ENCODE results near the gene ZNF275.
"Not testable (repeated sequence)": the region's sequence is repeated elsewhere in the genome, so short reads cannot be mapped to it uniquely, and the experiment has no call there.

Gene ZNF275

DNA sequence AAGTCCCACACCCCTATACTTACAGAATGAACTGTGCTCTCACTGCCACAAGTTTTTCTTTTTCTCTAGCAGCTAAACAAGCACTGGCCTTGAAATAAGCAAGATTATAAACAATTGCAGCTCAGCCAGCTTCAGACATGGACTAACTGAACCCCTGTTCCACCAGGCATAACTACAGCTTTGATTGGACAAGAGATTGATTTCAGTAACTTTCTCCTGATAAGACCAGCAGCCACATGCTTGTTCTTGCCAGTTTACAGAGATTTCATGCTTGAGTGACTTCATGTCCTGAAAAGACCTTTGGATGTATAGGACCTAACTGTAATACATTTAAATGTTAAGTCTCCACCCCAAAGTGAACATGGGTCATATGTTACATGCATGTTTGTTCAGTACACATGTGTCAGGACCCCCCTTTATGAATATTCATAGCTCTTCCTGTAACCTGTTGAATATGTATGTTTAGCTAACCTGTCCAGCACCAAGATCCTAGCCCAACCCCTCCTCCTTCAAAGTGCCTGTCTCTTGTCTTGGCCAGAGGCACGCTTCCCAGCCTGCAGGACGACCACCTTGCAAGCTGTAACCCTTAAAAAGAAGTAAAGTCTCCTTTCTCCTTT, 27.9 kb downstream of the ZNF275 start:
- DNase-seq, result no peak

- DNase-seq, result no peak
Measured at GRCh38 chrX:153365670-153366069, 31.7 kb downstream of the ZNF275 start.

- no peak for DNase-seq
Measured at GRCh38 chrX:153366119-153366518, 32.2 kb downstream of the ZNF275 start.

DNA sequence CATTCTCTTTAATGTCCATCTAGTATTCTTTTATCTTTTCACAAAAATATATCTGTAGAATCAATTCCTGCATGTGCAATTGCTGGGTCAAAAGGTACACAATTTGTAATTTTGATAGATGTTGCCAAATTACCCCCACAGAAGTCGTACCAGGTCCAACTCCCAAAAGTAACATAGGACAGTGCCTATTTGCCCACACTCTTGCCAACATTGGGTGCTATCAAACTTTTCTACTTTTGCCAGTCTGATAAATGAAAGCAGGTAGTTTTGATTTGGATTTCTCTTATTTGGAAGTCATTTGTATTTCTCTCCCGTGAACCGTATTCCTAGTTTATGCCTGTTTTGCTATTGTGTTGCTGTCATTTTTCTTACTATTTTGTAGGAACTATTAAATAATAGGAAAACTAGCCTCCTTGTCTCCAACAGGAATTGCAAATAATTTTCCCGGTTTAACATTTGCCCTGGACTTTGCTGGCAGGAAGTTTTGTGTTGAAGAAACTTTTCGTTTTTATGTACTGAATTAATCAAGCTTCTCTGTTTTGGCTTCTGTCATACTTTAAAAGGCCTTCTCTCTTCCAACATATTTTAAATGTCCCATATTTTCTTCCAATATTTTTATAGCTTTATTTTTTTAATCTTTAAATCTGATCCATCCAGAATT, 33.1 kb downstream of the ZNF275 start:
- DNase-seq, result no peak

DNA sequence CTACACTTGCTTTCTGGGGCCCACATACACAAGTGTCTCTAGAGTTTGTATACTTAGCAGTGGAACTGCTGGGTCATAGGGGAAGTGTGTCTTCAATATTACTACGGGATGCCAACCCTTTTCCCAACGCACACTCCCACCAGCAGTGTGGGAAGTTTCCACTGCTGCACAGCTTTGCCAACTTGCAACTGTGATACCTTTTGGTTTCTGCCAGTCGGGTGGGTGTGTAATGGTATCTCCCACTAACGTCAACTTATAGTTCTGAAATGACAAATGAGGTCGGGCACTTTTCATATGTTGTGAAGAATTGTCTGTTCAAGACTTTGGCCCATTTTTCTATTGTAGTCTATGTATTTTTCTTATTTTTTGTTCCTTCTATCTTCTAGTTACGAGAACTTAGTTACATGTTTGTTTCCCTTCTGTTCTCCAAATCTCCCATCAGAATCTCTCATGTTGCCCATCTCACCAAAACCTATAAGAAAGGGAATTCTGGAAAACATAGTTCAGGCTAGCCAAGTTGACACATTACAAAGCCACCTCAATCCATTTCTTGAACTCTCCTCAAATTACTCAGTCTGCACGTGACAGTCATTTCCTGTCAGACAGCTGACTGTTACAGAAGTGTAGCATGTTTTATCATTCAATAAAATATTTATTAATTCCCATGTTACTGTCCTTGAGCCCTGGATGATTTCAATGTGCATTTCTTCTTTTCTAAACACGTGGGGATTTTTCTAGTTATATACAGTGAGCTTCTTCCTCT, 36.5 kb downstream of the ZNF275 start:
- no peak for DNase-seq

- no peak for DNase-seq
Measured at GRCh38 chrX:153371256-153371655, 37.3 kb downstream of the ZNF275 start.

DNA sequence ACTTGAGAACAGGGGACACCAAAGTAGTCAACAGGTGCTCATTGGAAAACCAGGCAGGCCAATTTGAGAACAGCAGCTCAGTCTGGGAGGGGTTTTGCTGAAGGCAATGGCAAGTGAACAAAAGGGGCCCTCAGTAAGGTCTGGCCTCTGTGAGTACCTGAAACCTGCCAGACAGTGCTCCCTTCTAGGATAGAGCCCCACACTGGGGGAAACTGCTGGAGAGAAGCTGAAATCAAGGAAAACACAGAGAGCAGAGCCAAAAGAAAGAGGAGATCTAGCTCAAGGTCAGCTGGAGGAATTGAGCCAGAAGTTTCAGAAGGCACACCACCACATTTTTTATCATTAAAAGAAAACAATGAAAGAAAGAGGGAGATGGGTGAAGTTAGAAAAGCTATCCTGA, 39.0 kb downstream of the ZNF275 start:
- no peak for DNase-seq

GRCh38 chrX:153374426-153374825, 40.5 kb downstream of the ZNF275 start:
- no peak for DNase-seq

DNA sequence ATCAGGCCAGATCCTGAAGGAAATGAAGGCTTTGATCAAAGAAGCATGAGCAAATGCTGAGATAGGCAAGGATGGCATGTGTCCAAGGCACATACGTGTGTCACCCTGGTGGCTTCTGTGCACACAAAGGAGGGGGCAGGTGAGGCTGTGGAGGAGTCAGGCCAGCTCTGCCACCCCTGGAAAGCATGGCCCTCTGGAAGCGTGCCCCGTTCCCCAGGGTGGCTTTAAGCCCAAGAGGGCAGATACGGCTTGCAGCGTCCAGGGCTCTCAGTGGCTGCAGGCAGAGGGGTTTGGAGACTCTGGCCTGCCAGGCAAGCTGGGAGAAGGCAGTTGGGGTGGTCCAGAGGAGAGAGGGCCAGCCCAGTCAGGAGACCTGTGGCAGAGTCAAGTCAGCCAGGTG, 41.6 kb downstream of the ZNF275 start:
- DNase-seq, result no peak

GRCh38 chrX:153377727-153378126, 43.8 kb downstream of the ZNF275 start:
- no peak for DNase-seq

- DNase-seq, result no peak
Measured at GRCh38 chrX:153378607-153379006, 44.7 kb downstream of the ZNF275 start.

DNA sequence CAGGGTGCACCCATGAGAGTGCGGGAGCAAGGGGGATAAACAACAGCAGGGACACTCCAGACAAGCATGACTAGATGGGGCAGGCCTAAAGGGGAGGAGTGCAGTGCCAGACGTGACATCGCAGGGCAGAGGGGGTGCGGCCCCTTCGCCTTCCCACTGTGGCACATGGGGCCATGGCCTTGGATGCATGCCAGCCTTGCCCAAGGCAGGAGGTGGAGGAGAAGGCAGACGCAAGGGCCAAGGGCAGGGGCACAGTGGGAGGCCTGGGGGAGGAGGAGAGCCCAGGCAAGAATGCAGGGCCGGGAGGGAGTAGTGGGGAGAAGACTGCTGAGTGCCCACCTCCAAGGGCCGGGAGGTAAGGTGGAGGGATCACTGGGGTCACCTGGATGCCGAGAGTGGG, 45.6 kb downstream of the ZNF275 start:
- DNase-seq, result no peak

- no peak for DNase-seq
Measured at GRCh38 chrX:153379971-153380581, 46.1 kb downstream of the ZNF275 start.

DNA sequence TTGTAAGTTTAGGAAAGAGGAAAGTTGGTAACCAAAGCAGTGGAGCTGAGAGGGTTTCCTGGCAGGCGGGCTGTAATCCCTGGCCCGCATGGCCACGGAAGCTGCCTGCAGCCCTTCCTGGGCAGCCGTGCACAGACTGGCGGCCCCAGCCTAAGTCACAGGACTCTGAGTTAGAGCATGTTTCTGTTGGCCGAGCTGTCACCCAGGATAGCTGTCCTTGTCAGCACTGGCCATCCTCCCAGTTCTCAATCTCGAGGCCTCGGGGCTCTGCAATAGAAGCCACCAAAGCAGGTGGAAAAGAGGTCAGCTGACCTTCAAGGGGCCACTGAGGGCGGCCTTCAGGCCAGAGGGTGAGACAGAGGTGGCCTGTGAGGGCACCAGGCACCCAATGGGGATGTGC, 46.7 kb downstream of the ZNF275 start:
- DNase-seq, result no peak

- DNase-seq, result peak; percentile 1
Measured at GRCh38 chrX:153381684-153382532, 48.0 kb downstream of the ZNF275 start.

DNA sequence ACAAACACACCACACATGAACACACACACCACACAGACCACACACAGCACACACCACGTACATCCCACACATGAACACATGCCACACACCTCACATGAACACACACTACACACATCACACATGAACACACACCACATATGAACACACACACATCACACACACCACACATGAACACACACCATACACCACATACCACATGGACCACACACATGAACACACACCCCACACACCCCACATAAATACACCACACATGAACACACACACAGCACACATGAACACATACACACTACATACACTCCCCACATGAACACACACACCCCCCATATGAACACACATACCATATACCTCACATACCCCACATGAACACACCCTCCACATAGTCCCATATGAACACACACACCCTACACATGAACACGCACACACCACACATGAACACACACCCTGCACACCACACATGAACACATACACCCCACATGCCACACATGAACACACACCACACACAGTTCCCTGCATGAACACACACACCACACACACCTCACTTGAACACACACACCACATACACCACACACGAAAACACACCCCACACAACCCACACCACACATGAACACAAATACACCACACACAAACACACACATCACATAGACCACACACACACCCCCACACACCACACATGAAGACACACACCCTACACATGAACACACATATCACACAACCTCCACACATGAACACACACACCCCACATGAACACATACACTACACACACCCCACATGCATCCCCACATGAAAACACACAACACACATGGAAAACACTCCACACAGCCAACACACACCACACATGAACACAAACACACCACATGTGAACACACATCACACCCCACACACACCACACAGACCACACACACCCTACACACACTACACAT, 48.9 kb downstream of the ZNF275 start:
- DNase-seq, result no peak

DNA sequence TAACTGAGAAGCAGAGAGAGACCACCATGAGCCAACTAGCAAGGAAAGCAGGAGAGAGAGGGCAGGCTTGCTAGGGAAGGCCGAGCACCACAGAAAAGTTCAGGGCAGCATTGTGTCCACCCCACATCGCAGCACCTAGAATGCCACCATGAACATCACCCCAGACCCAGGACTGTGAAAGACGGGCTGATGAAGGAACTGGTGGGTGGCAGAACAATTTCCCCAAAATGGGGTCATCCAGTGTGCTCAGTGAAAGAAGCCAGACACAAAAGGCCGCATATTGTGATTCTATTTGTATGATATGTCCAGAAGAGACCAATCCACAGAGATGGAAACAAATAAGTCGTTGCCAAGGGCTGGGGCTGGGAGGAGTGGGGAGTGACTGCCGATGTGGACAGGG, 50.4 kb downstream of the ZNF275 start:
- no peak for DNase-seq

GRCh38 chrX:153384973-153385372, 51.0 kb downstream of the ZNF275 start:
- not testable (repeated sequence) for DNase-seq

GRCh38 chrX:153386097-153386496, 52.1 kb downstream of the ZNF275 start:
- no peak for DNase-seq

DNA sequence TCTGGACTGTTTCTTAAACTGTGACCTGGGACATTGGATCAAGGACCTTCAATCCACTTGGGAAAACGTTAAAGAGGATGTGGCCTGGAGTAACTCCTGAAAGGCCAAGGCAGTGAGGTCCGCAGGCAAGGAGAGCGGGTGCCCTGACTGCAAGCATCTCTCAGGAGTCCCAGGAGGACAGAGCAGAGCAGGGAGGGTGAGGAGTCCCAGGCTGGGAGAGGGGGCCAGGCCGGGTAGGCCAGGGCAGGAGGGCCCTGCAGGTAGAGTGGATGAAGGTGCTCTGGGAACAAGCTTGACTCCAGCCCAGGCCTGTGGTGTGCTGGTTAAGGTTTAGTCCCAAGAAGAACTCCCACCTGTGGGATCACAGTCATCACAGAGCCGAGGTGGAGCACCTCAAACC, 53.4 kb downstream of the ZNF275 start:
- no peak for DNase-seq

DNA sequence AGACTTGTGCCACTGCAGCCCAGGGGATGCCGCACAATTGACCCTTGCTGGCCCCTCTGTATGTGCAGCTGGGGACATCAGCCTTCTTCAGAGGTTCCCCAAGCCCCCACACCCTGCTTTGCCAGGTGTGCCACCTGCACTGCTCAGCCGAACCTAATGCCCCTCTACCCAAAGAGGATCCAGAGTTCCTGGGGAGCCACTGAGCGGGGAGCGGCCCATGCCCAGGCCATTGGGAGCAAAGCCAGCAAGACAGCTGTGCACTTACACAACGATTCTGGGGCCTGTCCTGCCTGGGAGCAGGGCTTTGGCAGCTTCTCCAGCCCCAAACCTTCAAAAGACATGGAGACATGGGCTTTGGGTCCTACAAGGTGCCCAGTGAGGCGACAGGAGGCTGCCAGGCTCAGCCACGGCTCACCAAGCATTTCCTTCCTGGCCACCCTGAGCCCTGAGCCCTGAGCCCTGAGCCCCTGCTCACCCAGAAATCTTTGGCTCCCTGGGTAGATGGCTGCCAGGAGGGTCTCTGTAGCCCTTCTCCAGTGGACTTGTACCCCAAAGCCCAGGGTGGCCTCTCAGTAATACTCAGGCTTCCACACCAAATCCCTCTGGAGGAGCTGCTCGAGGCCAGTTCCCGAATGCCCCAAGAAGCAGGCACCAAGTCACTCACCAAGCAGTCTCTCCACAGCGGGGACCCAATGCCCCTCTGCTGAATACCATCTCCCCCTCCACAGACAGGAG, 54.2 kb downstream of the ZNF275 start:
- no peak for DNase-seq

Data from stimulated activated naive CD4-positive, alpha-beta T cell treated with Interleukin-2 at 50 U/mL for 16 hours (primary cell).